Kidney epithelial cell (primary cell): ENCODE measurements around the gene CLMN. TPM values are rescaled to one million over a fixed set of nuclear protein-coding genes. Genes with fewer than 3 reads are reported as not detected.
"Not testable (repeated sequence)": the region's sequence is repeated elsewhere in the genome, so short reads cannot be mapped to it uniquely, and the experiment has no call there.

Experiments used
- DNase-seq: peaks from one replicate; pipeline ENCODE4 v3.0.0-alpha.2; 2010; ENCODE audit warnings: low read depth
- H3K27me3 ChIP-seq: 2 replicates; pipeline ENCODE4 v1.6.0; 2011; ENCODE audit warnings: low read length; ENCODE audit not compliant: control insufficient read depth, insufficient read depth
- H3K36me3 ChIP-seq: 2 replicates; pipeline ENCODE4 v1.5.1; 2011; ENCODE audit warnings: low read length; ENCODE audit not compliant: control insufficient read depth, insufficient read depth
- H3K4me3 ChIP-seq: 2 replicates; pipeline ENCODE4 v1.5.1; 2011; ENCODE audit warnings: low read depth, mild to moderate bottlenecking, control low read depth, low read length
- CTCF ChIP-seq: IDR thresholded peaks from 2 replicates; pipeline ENCODE4 v1.5.1; 2011; ENCODE audit warnings: mild to moderate bottlenecking, moderate library complexity, low read length, control low read depth, inconsistent platforms; ENCODE audit not compliant: insufficient read depth, poor library complexity, severe bottlenecking
- total RNA-seq: library from RNA; depleted of rRNA; stranded (reverse); fragments of >200 nt; gene quantifications from 2 replicates; pipeline ENCODE4 v1.2.3, GENCODE V29; 2015

The CLMN gene
- total RNA-seq, 1 donor from 2014 or later = 9.8 TPM

- DNase-seq = no peak
These were observed 30.2 kb downstream of the CLMN start for GRCh38 chr14:95289323-95290010.

DNA sequence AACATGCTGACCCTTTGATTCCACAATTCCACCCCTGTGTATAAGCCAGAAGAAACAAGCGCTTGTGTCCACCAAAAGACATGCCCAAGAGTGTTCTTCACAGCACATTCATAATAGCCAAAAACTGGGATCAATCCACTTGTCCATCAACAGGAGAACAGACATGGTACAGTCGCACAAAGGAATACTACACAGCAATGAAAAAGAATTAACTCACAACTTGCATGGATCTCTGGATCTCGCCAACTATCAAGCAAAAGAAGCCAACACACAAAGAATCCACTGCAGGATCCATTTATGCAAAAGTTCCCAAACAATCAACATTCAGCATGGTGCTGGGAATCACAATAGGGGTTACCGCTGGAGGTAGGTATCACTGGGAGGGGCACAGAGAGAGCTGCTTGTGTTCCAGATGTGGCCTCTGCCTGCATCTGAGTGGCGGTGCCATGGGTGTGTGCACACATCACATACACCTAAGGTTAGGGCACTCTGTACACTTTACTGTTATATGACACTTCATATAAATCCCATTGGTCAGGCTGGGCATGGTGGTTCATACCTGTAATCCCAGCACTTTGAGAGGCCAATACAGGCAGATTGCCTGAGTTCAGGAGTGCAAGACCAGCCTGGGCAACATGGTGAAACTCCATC, 30.9 kb downstream of the CLMN start:
- DNase-seq = no peak
- no peak for TF ChIP-seq CTCF
- Histone ChIP-seq H3K36me3 (no peaks in the 10 kb centered on the region), H3K4me3 (no peak overlapping the region), H3K27me3 (no peaks in the 10 kb centered on the region)

More at GRCh38 chr14:95289323-95290010, 30.2 kb downstream of the CLMN start:
- TF ChIP-seq CTCF = no peak
- Histone ChIP-seq H3K27me3 (no peaks in the 10 kb centered on the region), H3K4me3 (no peak overlapping the region), H3K36me3 (no peaks in the 10 kb centered on the region)

GRCh38 chr14:95287176-95287754, 32.4 kb downstream of the CLMN start:
- DNase-seq = no peak
- Histone ChIP-seq H3K4me3 (no peak overlapping the region), H3K27me3 (no peaks in the 10 kb centered on the region), H3K36me3 (no peaks in the 10 kb centered on the region)
- TF ChIP-seq CTCF = no peak

GRCh38 chr14:95286645-95287044, 33.1 kb downstream of the CLMN start:
- no peak for TF ChIP-seq CTCF
- no peaks in the 10 kb centered on the region for H3K36me3 ChIP-seq
- no peak overlapping the region for H3K4me3 ChIP-seq
- DNase-seq = no peak
- no peaks in the 10 kb centered on the region for H3K27me3 ChIP-seq

- H3K4me3 ChIP-seq = no peak overlapping the region
- no peaks in the 10 kb centered on the region for H3K27me3 ChIP-seq
- no peaks in the 10 kb centered on the region for H3K36me3 ChIP-seq
- no peak for DNase-seq
- TF ChIP-seq CTCF = no peak
These were observed 34.1 kb downstream of the CLMN start for GRCh38 chr14:95285566-95285965.

- H3K36me3 ChIP-seq, H3K27me3 ChIP-seq, DNase-seq, H3K4me3 ChIP-seq: not testable (repeated sequence)
These were observed 35.9 kb downstream of the CLMN start for GRCh38 chr14:95283802-95284201.

- DNase-seq, H3K27me3 ChIP-seq, H3K36me3 ChIP-seq, H3K4me3 ChIP-seq: not testable (repeated sequence)
These were observed 36.7 kb downstream of the CLMN start for GRCh38 chr14:95282986-95283380.
